B cell (primary cell): ENCODE results near the gene ARHGEF6. TPM values are rescaled to one million over a fixed set of nuclear protein-coding genes. Genes with fewer than 3 reads are reported as not detected.
"Not testable (repeated sequence)": the region's sequence is repeated elsewhere in the genome, so short reads cannot be mapped to it uniquely, and the experiment has no call there.

Experiments
- ATAC-seq: fragments of 200-7000 bp; cut with Tn5 transposase; one replicate; pipeline ENCODE4 v1.10.0; 2021; ENCODE audit warnings: low read depth, mild to moderate bottlenecking, moderate number of reproducible peaks, moderate library complexity
- CTCF ChIA-PET: fragments of 350-600 bp; sonication (Branson Sonifier 250); formaldehyde crosslinking; loops from one replicate; lab custom pipeline; 2021; ENCODE audit warnings: antibody characterized with exemption, inconsistent platforms; lab: Charles Lee
- POLR2A ChIA-PET: fragments of 350-600 bp; sonication (Branson Sonifier 250); formaldehyde crosslinking; loops from one replicate; lab custom pipeline; 2021; ENCODE audit warnings: antibody characterized with exemption; lab: Charles Lee
- DNase-seq: peaks from one replicate; pipeline ENCODE4 v3.0.0; 2013
- H2AFZ ChIP-seq: 2 replicates; pipeline ENCODE4 v1.6.1; 2012; ENCODE audit warnings: mild to moderate bottlenecking, low read depth, low read length; ENCODE audit not compliant: insufficient read depth, poor library complexity, severe bottlenecking
- H3K27ac ChIP-seq, 2 donors: 1 replicate in 1 of 2; 2 replicates in 1 of 2; pipeline ENCODE4 v1.5.1; 2012 to 2013; ENCODE audit warnings: low read length in 2 of 2, mild to moderate bottlenecking in 2 of 2, moderate library complexity in 1 of 2
- H3K27me3 ChIP-seq, 4 experiments: fragments of 200-600 bp in 1 of 4; sonication (generic) in 1 of 4; replicated peaks in 1 of 4; 1 replicate in 2 of 4; 2 replicates in 2 of 4; pipeline versions ENCODE4 v1.6.1 to v1.7.0; 2013 to 2016; ENCODE audit warnings: low read length in 3 of 4, mild to moderate bottlenecking in 2 of 4, mixed read lengths in 1 of 4, moderate library complexity in 1 of 4; ENCODE audit not compliant: insufficient read depth in 4 of 4, control insufficient read depth in 3 of 4; ENCODE audit errors: control extremely low read depth in 1 of 4
- H3K36me3 ChIP-seq, 2 experiments: replicated peaks in 1 of 2; 1 replicate in 1 of 2; 2 replicates in 1 of 2; pipeline versions ENCODE4 v1.6.1 to v1.7.1; 2013; ENCODE audit warnings: low read length in 1 of 2; ENCODE audit not compliant: insufficient read depth in 2 of 2, control insufficient read depth in 1 of 2; ENCODE audit errors: control extremely low read depth in 1 of 2, extremely low read depth in 1 of 2
- H3K4me1 ChIP-seq, 2 donors: fragments of 200-600 bp in 1 of 2; sonication (generic) in 1 of 2; 1 replicate in 1 of 2; 2 replicates in 1 of 2; pipeline versions ENCODE4 v1.5.1 to v1.6.1; 2013 to 2017; ENCODE audit warnings: low read length in 2 of 2; ENCODE audit not compliant: control insufficient read depth in 2 of 2, insufficient read depth in 2 of 2
- H3K4me2 ChIP-seq: replicated peaks from 2 replicates; pipeline ENCODE3; 2012; ENCODE audit warnings: mild to moderate bottlenecking, low read depth, low read length; ENCODE audit not compliant: poor library complexity, severe bottlenecking
- H3K4me3 ChIP-seq, 5 experiments: fragments of 200-600 bp in 1 of 5; sonication (generic) in 1 of 5; 1 replicate in 3 of 5; 2 replicates in 2 of 5; pipeline versions ENCODE4 v1.5.1 to v1.7.0; 2011 to 2016; ENCODE audit warnings: low read length in 4 of 5, mild to moderate bottlenecking in 4 of 5, low read depth in 2 of 5, control low read depth in 1 of 5, moderate library complexity in 1 of 5; ENCODE audit not compliant: insufficient read depth in 1 of 5; ENCODE audit errors: control extremely low read depth in 1 of 5, extremely low read depth in 1 of 5
- H3K79me2 ChIP-seq: fragments of 200-600 bp; sonication (generic); one replicate; pipeline ENCODE4 v1.6.0; 2016; ENCODE audit warnings: low read length; ENCODE audit not compliant: control insufficient read depth, insufficient read depth
- H3K9ac ChIP-seq: fragments of 200-600 bp; sonication (generic); 2 replicates; pipeline ENCODE4 v1.6.1; 2017; ENCODE audit warnings: mild to moderate bottlenecking, low read length, moderate library complexity
- H3K9me3 ChIP-seq, 3 donors: one replicate each; pipeline versions ENCODE4 v1.6.1 to v1.7.1; 2013; ENCODE audit warnings: low read length in 2 of 3; ENCODE audit not compliant: control insufficient read depth in 2 of 3, insufficient read depth in 1 of 3; ENCODE audit errors: control extremely low read depth in 1 of 3
- H4K20me1 ChIP-seq: 2 replicates; pipeline ENCODE4 v1.6.0; 2012; ENCODE audit warnings: mild to moderate bottlenecking, low read length; ENCODE audit not compliant: insufficient read depth, control insufficient read depth, poor library complexity, severe bottlenecking
- H3K27ac Mint-ChIP-seq: one replicate; pipeline ENCODE4 v1.8.0; 2021; ENCODE audit warnings: mixed read lengths
- H3K27me3 Mint-ChIP-seq: one replicate; pipeline ENCODE4 v1.8.0; 2021; ENCODE audit warnings: mixed read lengths
- H3K4me1 Mint-ChIP-seq: one replicate; pipeline ENCODE4 v1.8.0; 2021; ENCODE audit warnings: mixed read lengths
- H3K4me3 Mint-ChIP-seq: one replicate; pipeline ENCODE4 v1.8.0; 2021; ENCODE audit warnings: mixed read lengths
- H3K9me3 Mint-ChIP-seq: one replicate; pipeline ENCODE4 v1.8.0; 2022; ENCODE audit warnings: mixed read lengths; ENCODE audit not compliant: insufficient read depth
- EZH2 ChIP-seq: IDR thresholded peaks from 2 replicates; pipeline ENCODE4 v1.6.1; 2012; ENCODE audit warnings: borderline replicate concordance, low read depth, mild to moderate bottlenecking, moderate library complexity, low read length; ENCODE audit not compliant: insufficient read depth, poor library complexity, severe bottlenecking
- WGBS: methylation state at CpG from one replicate; pipeline ENCODE4 v1.1.5; 2013; ENCODE audit warnings: missing lambda C conversion rate; ENCODE audit not compliant: insufficient coverage; 5-methylcytosine and 5-hydroxymethylcytosine counted together
- intact Hi-C: fragments of 100-400 bp; cut with micrococcal nuclease; formaldehyde crosslinking; loops from one replicate; pipeline ENCODE4 v1.10.0; 2022
- polyA plus RNA-seq: library from polyadenylated mRNA; depleted of rRNA; stranded (reverse); fragments of >200 nt; gene quantifications from 2 replicates; pipeline ENCODE4 v1.2.3, GENCODE V29; 2012
- total RNA-seq, 2 donors: library from RNA; stranded (reverse); fragments of 120-200 nt in 1 of 2; gene quantifications; 1 replicate in 1 of 2; 2 replicates in 1 of 2; pipeline versions ENCODE4 v1.2.3 to v1.2.4, GENCODE V29; 2013 to 2022
- TF ChIP-seq, protein P1 (sequence below): fragments of 200-600 bp; IDR thresholded peaks from one replicate; pipeline ENCODE4 v1.8.0; 2022; ENCODE audit warnings: antibody characterized with exemption, mild to moderate bottlenecking

Gene ARHGEF6
- total and polyA plus RNA-seq, 2 donors (not counting 1 experiment from before 2014, with no cell fraction given) = 29.6 to 43.4 TPM

DNA sequence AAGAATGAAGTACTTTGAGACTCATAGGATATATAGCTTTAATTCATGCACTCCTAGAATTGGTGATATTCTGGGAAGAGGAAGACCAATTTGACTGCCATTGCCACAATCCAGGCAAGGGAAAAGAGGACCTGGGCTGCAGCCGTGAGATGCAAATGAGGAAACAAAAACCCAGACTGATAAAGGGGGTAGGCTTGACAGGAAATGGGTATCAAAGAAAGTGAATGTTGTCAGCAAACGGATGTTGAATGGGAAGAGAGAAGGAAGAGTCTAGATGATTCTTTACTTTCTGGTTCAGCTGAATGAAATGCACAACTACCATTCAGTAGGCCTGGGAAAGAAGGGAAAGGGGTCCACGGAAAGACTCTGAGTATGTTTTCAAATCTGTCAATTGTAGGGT lies 17.1 kb upstream of the ARHGEF6 start:
- no peak for ATAC-seq
- ChIA-PET CTCF (no interaction called here), POLR2A (no interaction called here)
- no peak for DNase-seq
- H2AFZ ChIP-seq = no peak overlapping the region
- no peaks in the 10 kb centered on the region for H4K20me1 ChIP-seq
- H3K4me1 Mint-ChIP-seq = peaks cover 6% of the 10 kb centered on the region
- WGBS = 60% methylated on average over 1 of the region's 3 CpGs
- no peak overlapping the region for H3K4me2 ChIP-seq
- H3K27me3 Mint-ChIP-seq = no peaks in the 10 kb centered on the region
- no peak overlapping the region for H3K9ac ChIP-seq
- no peaks in the 10 kb centered on the region for H3K79me2 ChIP-seq
- TF ChIP-seq, protein P1, sequence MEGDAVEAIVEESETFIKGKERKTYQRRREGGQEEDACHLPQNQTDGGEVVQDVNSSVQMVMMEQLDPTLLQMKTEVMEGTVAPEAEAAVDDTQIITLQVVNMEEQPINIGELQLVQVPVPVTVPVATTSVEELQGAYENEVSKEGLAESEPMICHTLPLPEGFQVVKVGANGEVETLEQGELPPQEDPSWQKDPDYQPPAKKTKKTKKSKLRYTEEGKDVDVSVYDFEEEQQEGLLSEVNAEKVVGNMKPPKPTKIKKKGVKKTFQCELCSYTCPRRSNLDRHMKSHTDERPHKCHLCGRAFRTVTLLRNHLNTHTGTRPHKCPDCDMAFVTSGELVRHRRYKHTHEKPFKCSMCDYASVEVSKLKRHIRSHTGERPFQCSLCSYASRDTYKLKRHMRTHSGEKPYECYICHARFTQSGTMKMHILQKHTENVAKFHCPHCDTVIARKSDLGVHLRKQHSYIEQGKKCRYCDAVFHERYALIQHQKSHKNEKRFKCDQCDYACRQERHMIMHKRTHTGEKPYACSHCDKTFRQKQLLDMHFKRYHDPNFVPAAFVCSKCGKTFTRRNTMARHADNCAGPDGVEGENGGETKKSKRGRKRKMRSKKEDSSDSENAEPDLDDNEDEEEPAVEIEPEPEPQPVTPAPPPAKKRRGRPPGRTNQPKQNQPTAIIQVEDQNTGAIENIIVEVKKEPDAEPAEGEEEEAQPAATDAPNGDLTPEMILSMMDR = no peak
- no peak for TF ChIP-seq EZH2
- H3K36me3 ChIP-seq = no peaks in the 10 kb centered on the region
- no peak overlapping the region for H3K27ac ChIP-seq
- H3K4me3 ChIP-seq = no peak overlapping the region
- peak overlapping the region; percentile 26 for H3K27ac Mint-ChIP-seq
- no peaks in the 10 kb centered on the region for H3K9me3 ChIP-seq
- H3K4me1 ChIP-seq = peaks cover 5 to 7% of the 10 kb centered on the region in 2 donors
- H3K4me3 Mint-ChIP-seq = no peak overlapping the region
- H3K27me3 ChIP-seq = no peaks in the 10 kb centered on the region
- peaks cover 4% of the 10 kb centered on the region for H3K9me3 Mint-ChIP-seq
- intact Hi-C loops = no loop called here

DNA sequence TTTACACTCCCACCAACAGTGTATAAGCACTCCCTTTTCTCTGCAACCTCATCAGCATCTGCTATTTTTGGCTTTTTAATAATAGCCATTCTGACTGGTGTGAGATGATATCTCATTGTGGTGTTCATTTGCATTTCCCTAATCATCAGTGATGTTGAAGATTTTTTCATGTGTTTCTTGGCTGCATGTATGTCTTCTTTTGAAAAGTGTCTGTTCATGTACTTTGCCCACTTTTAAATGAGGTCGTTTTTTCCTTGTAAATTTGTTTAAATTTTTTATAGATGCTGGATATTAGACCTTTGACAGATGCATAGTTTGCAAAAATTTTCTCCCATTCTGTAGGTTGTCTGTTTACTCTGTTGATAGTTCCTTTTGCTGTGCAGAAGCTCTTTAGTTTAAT lies 14.4 kb upstream of the ARHGEF6 start:
- CTCF ChIA-PET, H3K36me3 ChIP-seq, H3K4me1 ChIP-seq, ATAC-seq, H3K27ac ChIP-seq, H3K27me3 ChIP-seq, POLR2A ChIA-PET, H3K27me3 Mint-ChIP-seq, H3K27ac Mint-ChIP-seq, H3K4me3 ChIP-seq, H3K9me3 Mint-ChIP-seq, H3K9me3 ChIP-seq, H4K20me1 ChIP-seq, H3K4me3 Mint-ChIP-seq, H3K4me1 Mint-ChIP-seq, H2AFZ ChIP-seq, intact Hi-C loops, H3K9ac ChIP-seq, H3K79me2 ChIP-seq, H3K4me2 ChIP-seq, DNase-seq: not testable (repeated sequence)
- no CpG with 5 or more reads among the region's 1 CpG for WGBS

DNA sequence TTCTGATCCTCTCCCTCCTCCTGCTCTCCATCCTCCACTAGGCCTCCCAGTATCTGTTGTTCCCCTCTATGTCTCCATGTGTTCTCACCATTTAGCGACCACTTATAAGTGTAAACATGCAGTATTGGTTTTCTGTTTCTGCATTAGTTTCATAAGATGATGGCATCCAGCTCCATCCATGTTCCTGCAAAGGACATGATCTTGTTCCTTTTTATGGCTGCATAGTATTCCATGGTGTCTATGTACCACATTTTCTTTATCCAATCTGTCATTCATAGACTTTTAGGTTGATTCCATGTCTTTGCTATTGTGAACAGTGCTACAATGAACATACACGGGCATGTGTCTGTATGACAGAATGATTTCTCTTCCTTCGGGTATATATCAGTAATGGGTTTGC lies 13.9 kb upstream of the ARHGEF6 start:
- H3K4me3 ChIP-seq, H2AFZ ChIP-seq, H3K27ac Mint-ChIP-seq, H3K9me3 ChIP-seq, H3K27me3 Mint-ChIP-seq, H3K27me3 ChIP-seq, H3K4me2 ChIP-seq, H3K36me3 ChIP-seq, H4K20me1 ChIP-seq, H3K9ac ChIP-seq, H3K4me1 ChIP-seq, DNase-seq, ATAC-seq, H3K4me1 Mint-ChIP-seq, H3K4me3 Mint-ChIP-seq, H3K79me2 ChIP-seq, H3K9me3 Mint-ChIP-seq, H3K27ac ChIP-seq, POLR2A ChIA-PET, CTCF ChIA-PET, intact Hi-C loops: not testable (repeated sequence)
- WGBS = no CpG with 5 or more reads among the region's 3 CpGs
